GM13977 (cell line): ENCODE measurements around the gene TSEN34.

Experiments
- DNase-seq: peaks from one replicate; pipeline ENCODE4 v3.0.0; 2012; ENCODE audit warnings: low spot score
- CTCF ChIP-seq: IDR thresholded peaks from 2 replicates; pipeline ENCODE4 v1.5.1; 2012; ENCODE audit warnings: mild to moderate bottlenecking, control low read depth; ENCODE audit not compliant: insufficient read depth; ENCODE audit errors: extremely low read depth, missing control alignments
- in situ Hi-C: fragments of 300-500 bp; cut with MboI; formaldehyde crosslinking; loops from one replicate; pipeline ENCODE4 v1.12.0; 2022; ENCODE audit warnings: low sequenced_read_pairs, low pct_unique_long_range_greater_than_20kb, mixed read lengths, inconsistent platforms; ENCODE audit not compliant: unreplicated experiment

The TSEN34 gene

GRCh38 chr19:54149021-54149812 is 41.9 kb upstream of the TSEN34 start:
- in situ Hi-C loops, result no loop called here
- no peak for TF ChIP-seq CTCF

GRCh38 chr19:54151362-54152035 is 39.6 kb upstream of the TSEN34 start:
- TF ChIP-seq CTCF, result no peak
- no peak for DNase-seq
- in situ Hi-C loops, result no loop called here

More at GRCh38 chr19:54149021-54149812, 41.9 kb upstream of the TSEN34 start:
- DNase-seq, result no peak

GRCh38 chr19:54152267-54152666 is 38.8 kb upstream of the TSEN34 start:
- in situ Hi-C loops, result no loop called here
- no peak for TF ChIP-seq CTCF
- no peak for DNase-seq

GRCh38 chr19:54152878-54153524 is 38.1 kb upstream of the TSEN34 start:
- in situ Hi-C loops, result no loop called here
- no peak for DNase-seq
- TF ChIP-seq CTCF, result no peak

- no peak for TF ChIP-seq CTCF
- in situ Hi-C loops, result no loop called here
- no peak for DNase-seq
Measured at GRCh38 chr19:54153731-54154326, 37.3 kb upstream of the TSEN34 start.

GRCh38 chr19:54154603-54155345 is 36.3 kb upstream of the TSEN34 start:
- no peak for TF ChIP-seq CTCF
- no peak for DNase-seq
- in situ Hi-C loops, result no loop called here
